Left lung (tissue), 10 donors: ENCODE data around the gene CHAMP1. TPM values are rescaled to one million over a fixed set of nuclear protein-coding genes. Genes with fewer than 3 reads are reported as not detected.

Experiments used
- ATAC-seq: fragments of 200-7000 bp; cut with Tn5 transposase; one replicate; pipeline ENCODE4 v1.9.1; 2020; ENCODE audit warnings: moderate library complexity
- DNase-seq, 4 donors: peaks; one replicate each; pipeline ENCODE4 v3.0.0-alpha.2; 2013 to 2020
- H3K27ac ChIP-seq, 2 donors: fragments of 200-600 bp; sonication (generic) in 1 of 2; one replicate each; pipeline versions ENCODE4 v1.5.0 to v1.8.0; 2020 to 2021
- H3K27me3 ChIP-seq, 2 donors: fragments of 200-600 bp; sonication (generic) in 1 of 2; one replicate each; pipeline versions ENCODE4 v1.5.0 to v1.8.0; 2020 to 2021
- H3K36me3 ChIP-seq, 2 donors: fragments of 200-600 bp; sonication (generic) in 1 of 2; one replicate each; pipeline versions ENCODE4 v1.5.0 to v1.8.0; 2020 to 2021
- H3K4me1 ChIP-seq, 2 donors: fragments of 200-600 bp; one replicate each; pipeline ENCODE4 v1.8.0; 2021
- H3K4me3 ChIP-seq, 2 donors: fragments of 200-600 bp; sonication (generic) in 1 of 2; one replicate each; pipeline versions ENCODE4 v1.5.0 to v1.8.0; 2020 to 2021; ENCODE audit warnings: mild to moderate bottlenecking in 1 of 2
- H3K9me3 ChIP-seq, 2 donors: fragments of 200-600 bp; sonication (generic) in 1 of 2; one replicate each; pipeline versions ENCODE4 v1.5.0 to v1.8.0; 2020 to 2021
- CTCF ChIP-seq, 2 donors: fragments of 200-600 bp; sonication (generic) in 1 of 2; IDR thresholded peaks; one replicate each; pipeline versions ENCODE4 v1.5.0 to v1.8.0; 2021; ENCODE audit warnings: antibody characterized with exemption in 2 of 2
- intact Hi-C, 2 donors: fragments of 100-400 bp; cut with DNase I; formaldehyde crosslinking; loops; one replicate each; pipeline versions ENCODE4 v1.11.2 to v1.14.2; 2022
- polyA plus RNA-seq, 6 donors: library from polyadenylated mRNA; unstranded; fragments of 120-200 nt; gene quantifications; one replicate each; pipeline ENCODE4 v1.2.1, GENCODE V29; 2013; ENCODE audit not compliant: insufficient read length in 6 of 6
- total RNA-seq, 2 donors: library from RNA; stranded (reverse); fragmentation: NEBNext Ultra II Directional; extraction: Animal tissue kit (Norgen Biotek cat#: 25700); gene quantifications; one replicate each; pipeline ENCODE4 v1.2.1, GENCODE V29; 2021
- donor health status: DM: no; HTN: yes; CAD: no.
- donor health status: DM: no; HTN: no; CAD: no.

The CHAMP1 gene
- total and polyA plus RNA-seq, 8 donors: 20.9 to 32.4 (median 28.1) TPM

- Histone ChIP-seq H3K36me3 (peaks cover 0 to 23% of the 10 kb centered on the region in 2 donors), H3K4me3 (no peak overlapping the region), H3K4me1 (peaks cover 0 to 8% of the 10 kb centered on the region in 2 donors), H3K27ac (no peak overlapping the region), H3K9me3 (no peaks in the 10 kb centered on the region), H3K27me3 (no peaks in the 10 kb centered on the region)
- intact Hi-C loops: no loop called here
- ATAC-seq (no peak), DNase-seq (no peak)
- TF ChIP-seq CTCF (IDR thresholded peaks at IDR 0.05): no peak
Measured at GRCh38 chr13:114309086-114309485, 5.2 kb upstream of the CHAMP1 start.

GRCh38 chr13:114309806-114310410, 4.4 kb upstream of the CHAMP1 start:
- DNase-seq (no peak), ATAC-seq (no peak)
- intact Hi-C loops: no loop called here
- no peaks in the 10 kb centered on the region for H3K9me3 ChIP-seq
- peaks cover 0 to 15% of the 10 kb centered on the region in 2 donors for H3K36me3 ChIP-seq
- TF ChIP-seq CTCF (IDR thresholded peaks at IDR 0.05): no peak
- H3K27me3 ChIP-seq: no peaks in the 10 kb centered on the region
- peaks cover 0 to 10% of the 10 kb centered on the region in 2 donors for H3K4me1 ChIP-seq
- H3K4me3 ChIP-seq: no peak overlapping the region
- no peak overlapping the region for H3K27ac ChIP-seq

GRCh38 chr13:114310956-114311355, 3.3 kb upstream of the CHAMP1 start:
- Histone ChIP-seq H3K36me3 (peaks cover 0 to 11% of the 10 kb centered on the region in 2 donors), H3K4me1 (peaks cover 6 to 21% of the 10 kb centered on the region in 2 donors), H3K4me3 (no peak overlapping the region), H3K9me3 (no peaks in the 10 kb centered on the region), H3K27ac (no peak overlapping the region), H3K27me3 (no peaks in the 10 kb centered on the region)
- TF ChIP-seq CTCF (IDR thresholded peaks at IDR 0.05): no peak
- no peak for DNase-seq
- intact Hi-C loops: no loop called here
- ATAC-seq: no peak

GRCh38 chr13:114311387-114311786, 2.9 kb upstream of the CHAMP1 start:
- no peak for TF ChIP-seq CTCF (IDR thresholded peaks at IDR 0.05)
- Histone ChIP-seq H3K36me3 (peaks cover 0 to 7% of the 10 kb centered on the region in 2 donors), H3K9me3 (no peaks in the 10 kb centered on the region), H3K27me3 (no peaks in the 10 kb centered on the region), H3K27ac (no peak overlapping the region), H3K4me3 (no peak overlapping the region), H3K4me1 (peaks cover 9 to 25% of the 10 kb centered on the region in 2 donors)
- intact Hi-C loops: no loop called here
- ATAC-seq: no peak
- no peak for DNase-seq

GRCh38 chr13:114311908-114312307, 2.4 kb upstream of the CHAMP1 start:
- H3K36me3 ChIP-seq: peaks cover 0 to 2% of the 10 kb centered on the region in 2 donors
- DNase-seq: no peak
- H3K27me3 ChIP-seq: no peaks in the 10 kb centered on the region
- H3K4me3 ChIP-seq: no peak overlapping the region
- peaks cover 9 to 29% of the 10 kb centered on the region in 2 donors for H3K4me1 ChIP-seq
- ATAC-seq: no peak
- intact Hi-C loops: no loop called here
- no peaks in the 10 kb centered on the region for H3K9me3 ChIP-seq
- H3K27ac ChIP-seq: no peak overlapping the region
- no peak for TF ChIP-seq CTCF (IDR thresholded peaks at IDR 0.05)
